ENCODE measurements around the gene SPG7.
"Not testable (repeated sequence)": the region's sequence is repeated elsewhere in the genome, so short reads cannot be mapped to it uniquely, and the experiment has no call there.

SPG7 gene

DNA sequence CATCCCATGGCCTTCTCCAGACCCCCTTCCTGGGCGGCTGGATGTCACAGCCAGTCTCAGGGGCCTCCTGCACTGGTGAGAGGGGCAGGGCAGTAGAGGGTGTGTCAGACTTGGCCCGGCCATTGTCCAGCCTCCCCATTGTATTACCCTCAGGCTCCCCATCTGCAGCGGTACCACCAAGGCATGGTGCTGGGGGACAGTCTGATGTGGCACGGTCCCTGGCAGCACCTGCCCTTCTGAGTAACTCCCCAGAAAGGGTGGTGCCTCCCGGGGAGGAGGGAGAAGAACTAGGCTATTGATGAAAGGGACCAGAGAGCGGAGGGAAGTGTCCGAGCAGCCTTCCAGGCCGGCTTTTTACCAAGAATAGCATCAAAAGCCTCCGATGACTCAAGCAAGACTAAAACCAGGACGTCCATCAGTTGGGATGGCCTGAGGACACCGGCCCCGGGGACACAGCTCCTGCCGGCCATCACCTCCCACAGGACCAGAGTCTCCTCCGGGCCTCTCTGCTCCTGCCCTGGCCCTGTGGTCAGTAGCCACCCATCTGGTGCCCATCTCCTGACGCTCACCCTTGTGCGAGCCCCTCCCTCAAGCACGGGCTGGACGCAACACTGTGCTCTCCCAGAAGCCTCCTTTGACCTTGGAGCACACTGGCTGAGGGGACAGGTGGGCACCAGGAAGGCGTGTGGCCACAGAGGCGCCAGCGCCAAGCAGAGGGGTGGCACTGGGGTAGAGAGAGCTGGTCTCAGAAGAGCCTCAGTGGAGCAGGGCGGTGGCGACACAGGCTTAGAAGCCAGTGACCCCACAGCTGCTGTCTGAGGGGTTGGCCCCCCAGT lies 61.5 kb downstream of the SPG7 start:
- TF ChIP-seq, protein P1, sequence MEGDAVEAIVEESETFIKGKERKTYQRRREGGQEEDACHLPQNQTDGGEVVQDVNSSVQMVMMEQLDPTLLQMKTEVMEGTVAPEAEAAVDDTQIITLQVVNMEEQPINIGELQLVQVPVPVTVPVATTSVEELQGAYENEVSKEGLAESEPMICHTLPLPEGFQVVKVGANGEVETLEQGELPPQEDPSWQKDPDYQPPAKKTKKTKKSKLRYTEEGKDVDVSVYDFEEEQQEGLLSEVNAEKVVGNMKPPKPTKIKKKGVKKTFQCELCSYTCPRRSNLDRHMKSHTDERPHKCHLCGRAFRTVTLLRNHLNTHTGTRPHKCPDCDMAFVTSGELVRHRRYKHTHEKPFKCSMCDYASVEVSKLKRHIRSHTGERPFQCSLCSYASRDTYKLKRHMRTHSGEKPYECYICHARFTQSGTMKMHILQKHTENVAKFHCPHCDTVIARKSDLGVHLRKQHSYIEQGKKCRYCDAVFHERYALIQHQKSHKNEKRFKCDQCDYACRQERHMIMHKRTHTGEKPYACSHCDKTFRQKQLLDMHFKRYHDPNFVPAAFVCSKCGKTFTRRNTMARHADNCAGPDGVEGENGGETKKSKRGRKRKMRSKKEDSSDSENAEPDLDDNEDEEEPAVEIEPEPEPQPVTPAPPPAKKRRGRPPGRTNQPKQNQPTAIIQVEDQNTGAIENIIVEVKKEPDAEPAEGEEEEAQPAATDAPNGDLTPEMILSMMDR (IDR thresholded peaks at IDR 0.05; ENCODE audit: insufficient read depth, low read depth, low read length, missing control alignments) = no peak
- DNase-seq (ENCODE audit: low read depth) = no peak
- H3K4me3 ChIP-seq (ENCODE audit: low read length) = no peak overlapping the region

DNA sequence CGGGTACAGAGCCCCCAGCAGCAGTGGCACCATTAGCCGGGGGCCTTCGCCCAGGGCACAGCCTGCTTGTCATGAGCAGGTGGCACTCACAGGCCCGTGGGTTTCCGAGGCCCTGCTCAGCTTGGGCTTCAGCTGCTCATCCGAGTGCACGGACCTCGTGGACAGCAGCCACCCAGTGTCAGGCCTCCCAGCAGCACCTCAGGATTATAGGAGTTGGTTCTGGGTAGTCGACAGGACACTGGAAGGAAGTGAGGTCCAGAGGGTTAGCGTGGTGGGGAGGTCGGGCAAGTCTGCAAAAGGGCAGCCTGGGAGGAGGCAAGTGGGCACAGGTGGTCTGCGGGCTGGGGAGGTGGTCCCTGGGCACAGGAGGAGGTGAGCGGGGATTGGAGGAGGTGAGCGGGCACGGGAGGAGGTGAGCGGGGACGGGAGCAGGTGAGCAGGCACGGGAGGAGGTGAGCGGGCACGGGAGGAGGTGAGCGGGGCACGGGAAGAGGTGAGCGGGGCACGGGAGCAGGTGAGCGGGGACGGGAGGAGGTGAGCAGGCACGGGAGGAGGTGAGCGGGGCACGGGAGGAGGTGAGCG lies 62.2 kb downstream of the SPG7 start:
- H3K4me3 ChIP-seq (ENCODE audit: low read length) = no peak overlapping the region
- no peak for DNase-seq (ENCODE audit: low read depth)
- TF ChIP-seq, protein P1 (IDR thresholded peaks at IDR 0.05; ENCODE audit: insufficient read depth, low read depth, low read length, missing control alignments) = no peak

DNA sequence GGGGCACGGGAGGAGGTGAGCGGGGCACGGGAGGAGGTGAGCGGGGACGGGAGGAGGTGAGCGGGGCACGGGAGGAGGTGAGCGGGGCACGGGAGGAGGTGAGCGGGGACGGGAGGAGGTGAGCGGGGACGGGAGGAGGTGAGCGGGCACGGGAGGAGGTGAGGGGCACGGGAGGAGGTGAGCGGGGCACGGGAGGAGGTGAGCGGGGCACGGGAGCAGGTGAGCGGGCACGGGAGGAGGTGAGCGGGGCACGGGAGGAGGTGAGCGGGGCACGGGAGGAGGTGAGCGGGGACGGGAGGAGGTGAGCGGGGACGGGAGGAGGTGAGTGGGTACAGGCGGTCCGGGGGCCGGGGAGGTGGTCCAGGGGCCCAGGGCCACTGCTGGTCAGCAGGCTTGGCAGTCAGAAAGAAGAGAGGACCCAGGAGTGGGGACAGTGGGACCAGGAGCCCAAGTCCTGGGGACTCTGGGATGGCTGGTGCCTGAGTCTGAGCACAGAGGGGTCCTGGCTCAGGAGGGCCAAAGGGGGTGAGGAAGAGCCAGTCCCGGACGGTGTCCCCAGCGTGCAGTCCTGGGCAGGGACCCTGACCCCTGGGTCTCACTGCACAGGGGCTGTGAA lies 62.9 kb downstream of the SPG7 start:
- not testable (repeated sequence) for H3K4me3 ChIP-seq (ENCODE audit: low read length); DNase-seq (ENCODE audit: low read depth)

DNA sequence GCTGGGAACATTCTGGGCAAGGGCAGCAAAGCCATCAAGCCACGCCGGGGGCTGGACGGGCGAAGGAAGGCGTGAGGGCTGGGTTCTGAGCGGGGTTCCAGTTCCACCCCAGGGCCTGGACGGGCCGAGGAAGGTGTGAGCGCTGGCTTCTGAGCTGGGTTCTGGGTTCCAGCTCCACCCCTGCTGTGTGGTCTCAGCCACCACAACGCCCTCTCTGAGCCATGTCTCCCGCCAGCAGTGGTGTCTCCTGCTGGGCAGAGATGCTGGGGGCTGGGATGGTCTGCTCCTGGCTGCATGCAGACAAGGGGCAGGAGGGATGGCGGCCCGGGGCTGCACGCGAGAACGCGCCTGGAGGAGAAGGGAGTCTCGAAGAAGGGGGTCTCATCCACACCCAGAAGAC lies 63.4 kb downstream of the SPG7 start:
- no peak overlapping the region for H3K4me3 ChIP-seq (ENCODE audit: low read length)
- TF ChIP-seq, protein P1 (IDR thresholded peaks at IDR 0.05; ENCODE audit: insufficient read depth, low read depth, low read length, missing control alignments) = no peak
- DNase-seq (ENCODE audit: low read depth) = no peak

DNA sequence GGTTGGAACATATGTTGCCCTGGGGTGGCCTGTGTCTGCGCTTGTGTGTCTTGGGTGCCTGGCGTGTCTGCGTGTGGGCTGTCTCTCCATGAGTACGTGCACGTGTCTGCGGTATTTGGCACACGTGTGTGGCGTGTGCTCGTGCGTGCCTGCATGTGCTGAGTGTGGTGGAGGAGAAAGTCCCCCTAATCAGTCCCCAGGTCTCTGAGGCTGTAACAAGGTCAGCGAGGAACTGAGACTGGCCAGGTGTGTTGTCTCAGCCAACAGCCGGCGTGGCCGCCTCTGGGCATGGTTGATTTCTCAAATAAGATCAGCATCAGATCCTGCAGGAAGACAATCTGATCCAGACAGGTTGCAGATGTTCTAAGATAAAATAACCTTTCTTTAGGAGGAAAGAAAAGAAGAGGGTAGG lies 63.9 kb downstream of the SPG7 start:
- DNase-seq (ENCODE audit: low read depth) = no peak
- H3K4me3 ChIP-seq (ENCODE audit: low read length) = no peak overlapping the region
- TF ChIP-seq, protein P1 (IDR thresholded peaks at IDR 0.05; ENCODE audit: insufficient read depth, low read depth, low read length, missing control alignments) = no peak

DNA sequence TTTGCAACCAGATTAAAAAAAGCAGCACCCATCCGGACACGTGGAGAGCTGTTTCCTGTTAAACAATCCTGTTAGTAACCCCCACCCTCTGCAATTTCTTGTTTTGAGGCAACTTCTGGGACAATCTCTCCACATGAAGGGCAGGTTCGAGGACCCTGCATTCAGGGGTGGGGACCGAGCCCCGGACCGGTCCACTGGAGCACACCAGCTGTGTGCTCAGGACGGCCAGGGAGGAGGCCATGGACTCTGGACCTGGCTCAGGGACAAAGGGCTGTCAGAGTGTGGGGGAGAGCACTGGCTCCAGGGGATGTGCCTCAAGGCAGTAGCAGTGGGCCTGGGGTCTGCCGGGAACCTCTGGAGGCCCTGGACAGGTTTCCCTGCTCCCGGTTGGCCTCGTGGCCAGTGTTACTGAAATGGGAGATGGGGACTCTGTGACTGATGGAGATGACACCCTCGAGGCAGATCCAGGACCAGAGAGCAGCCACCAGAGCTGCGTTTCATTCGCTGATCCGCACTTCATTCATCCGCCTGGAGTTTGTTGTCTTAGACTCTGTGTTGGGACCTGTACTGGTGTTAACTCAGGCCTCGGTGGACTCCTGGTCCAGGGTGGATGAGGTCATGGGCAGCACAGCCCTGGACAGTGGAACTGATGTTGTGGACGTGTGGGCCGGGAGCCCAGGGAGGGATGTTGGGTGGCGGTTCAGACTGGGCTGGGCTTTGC lies 64.4 kb downstream of the SPG7 start:
- no peak overlapping the region for H3K4me3 ChIP-seq (ENCODE audit: low read length)
- DNase-seq (ENCODE audit: low read depth) = no peak
- TF ChIP-seq, protein P1 (IDR thresholded peaks at IDR 0.05; ENCODE audit: insufficient read depth, low read depth, low read length, missing control alignments) = no peak
